Hematopoietic multipotent progenitor cell treated with erythropoietin and hydrocortisone succinate and interleukin-3 and kit ligand, for 6 days (in vitro differentiated cells): Measurements from ENCODE around the gene PHYHD1.
A peak's percentile ranks its signal among the peaks of the same experiment; 100 is the strongest.

Experiments
- DNase-seq: peaks from one replicate; pipeline ENCODE4 v3.0.0-alpha.2; 2015

PHYHD1 gene

DNA sequence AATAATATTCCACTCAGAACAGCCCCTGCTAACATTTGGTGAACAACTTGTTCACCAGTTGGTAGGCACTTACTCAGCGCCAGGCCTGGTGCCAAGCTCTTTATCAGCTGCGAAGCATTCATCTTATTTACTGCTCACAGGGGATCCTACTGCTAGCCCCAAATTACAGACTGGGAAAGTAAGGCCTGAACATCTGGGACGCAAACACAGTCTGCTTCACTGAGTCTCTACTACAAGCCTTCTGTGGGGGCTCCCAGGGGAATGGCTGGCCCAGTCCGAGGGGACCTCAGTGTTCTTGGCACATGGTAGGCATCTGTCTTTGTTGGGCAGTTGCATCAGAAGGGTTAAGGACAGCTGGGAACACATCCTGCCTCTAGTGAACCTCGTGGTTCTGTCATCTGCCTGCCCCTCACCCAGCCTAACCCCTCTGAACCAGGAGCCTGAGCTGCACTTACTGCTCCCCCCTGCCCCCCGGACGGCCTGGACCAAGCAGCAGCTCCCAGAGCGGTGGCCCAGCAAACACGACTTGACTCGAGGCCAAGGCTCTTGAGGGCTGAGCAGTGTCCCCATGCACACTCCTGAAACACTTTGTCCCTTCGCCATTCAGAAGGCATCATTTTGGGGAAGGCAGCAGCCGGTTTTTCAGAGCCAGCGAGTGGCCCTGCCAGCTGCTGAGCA is at the start of gene PHYHD1:
Gene PHYHD1, plus strand, starts transcription at position 602 of the 678 bp plus-strand sequence. CDS start 1,342 bp downstream, outside the sequence.
- DNase-seq: peak; percentile 94

DNA sequence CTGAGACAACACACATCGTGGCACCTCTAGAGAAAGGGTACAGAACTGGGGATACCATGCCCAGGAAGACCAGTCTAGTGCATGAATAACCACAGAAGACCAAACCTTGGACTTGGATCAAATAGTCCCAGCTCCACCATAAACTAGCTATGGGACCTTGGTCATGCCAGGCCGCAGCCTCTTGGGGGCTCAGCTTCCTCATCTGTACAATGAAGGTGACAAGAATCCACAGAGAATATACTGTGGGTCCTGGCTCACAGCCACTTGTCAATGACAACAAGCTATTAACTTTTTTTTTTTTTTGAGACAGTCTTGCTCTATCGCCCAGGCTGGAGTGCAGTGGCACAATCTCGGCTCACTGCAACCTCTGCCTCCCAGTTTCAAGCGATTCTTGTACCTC is 42.9 kb upstream of the PHYHD1 start:
- DNase-seq: peak; percentile 84

DNA sequence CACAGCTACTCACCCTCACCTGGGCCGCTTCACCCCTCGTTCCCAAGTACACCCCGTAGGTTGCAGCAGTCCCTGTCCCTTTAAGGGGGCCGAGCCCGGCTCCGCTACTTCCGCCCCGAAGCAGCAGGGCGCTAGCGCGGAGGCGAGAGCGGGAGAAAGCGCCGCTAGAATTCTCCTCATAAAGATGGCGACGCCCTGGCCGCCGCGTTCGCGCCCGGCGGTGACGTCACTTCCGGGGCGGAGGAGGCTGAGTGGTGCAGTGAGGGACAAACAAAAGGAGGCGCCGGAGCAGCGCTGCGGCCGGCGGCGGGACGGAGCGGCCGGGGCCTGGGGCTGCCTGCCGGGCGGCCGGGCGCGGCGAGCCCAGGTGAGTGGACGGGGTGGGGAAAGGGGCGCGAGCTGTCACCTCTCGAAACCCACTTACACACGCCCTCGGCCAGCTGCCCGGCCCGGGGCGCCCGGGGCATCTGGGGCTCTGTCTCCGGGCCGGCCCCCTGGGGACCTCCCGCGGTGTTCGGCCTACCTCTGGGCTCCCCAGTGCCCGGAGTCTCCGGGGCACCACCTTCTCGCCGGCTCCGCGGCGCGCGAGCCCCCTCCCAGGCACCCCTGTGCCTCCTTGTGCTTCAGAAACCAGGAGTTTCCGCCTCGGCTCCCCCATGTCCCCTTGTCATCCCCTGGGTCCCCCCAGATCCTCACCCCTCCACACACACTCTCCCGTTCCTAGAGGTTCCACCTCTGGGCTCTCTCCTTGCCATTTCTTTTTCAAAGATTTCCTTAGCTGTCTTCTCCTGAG is 38.7 kb upstream of the PHYHD1 start, which contains the start of the genes KYAT1 and LRRC8A:
Gene KYAT1, minus strand, starts transcription at position 67 of the 793 bp plus-strand sequence. CDS start 36,545 bp downstream, outside the sequence.
Gene LRRC8A, plus strand, starts transcription at position 250 of the 793 bp plus-strand sequence. CDS start 25,032 bp downstream, outside the sequence.
- peak; percentile 98 for DNase-seq

DNA sequence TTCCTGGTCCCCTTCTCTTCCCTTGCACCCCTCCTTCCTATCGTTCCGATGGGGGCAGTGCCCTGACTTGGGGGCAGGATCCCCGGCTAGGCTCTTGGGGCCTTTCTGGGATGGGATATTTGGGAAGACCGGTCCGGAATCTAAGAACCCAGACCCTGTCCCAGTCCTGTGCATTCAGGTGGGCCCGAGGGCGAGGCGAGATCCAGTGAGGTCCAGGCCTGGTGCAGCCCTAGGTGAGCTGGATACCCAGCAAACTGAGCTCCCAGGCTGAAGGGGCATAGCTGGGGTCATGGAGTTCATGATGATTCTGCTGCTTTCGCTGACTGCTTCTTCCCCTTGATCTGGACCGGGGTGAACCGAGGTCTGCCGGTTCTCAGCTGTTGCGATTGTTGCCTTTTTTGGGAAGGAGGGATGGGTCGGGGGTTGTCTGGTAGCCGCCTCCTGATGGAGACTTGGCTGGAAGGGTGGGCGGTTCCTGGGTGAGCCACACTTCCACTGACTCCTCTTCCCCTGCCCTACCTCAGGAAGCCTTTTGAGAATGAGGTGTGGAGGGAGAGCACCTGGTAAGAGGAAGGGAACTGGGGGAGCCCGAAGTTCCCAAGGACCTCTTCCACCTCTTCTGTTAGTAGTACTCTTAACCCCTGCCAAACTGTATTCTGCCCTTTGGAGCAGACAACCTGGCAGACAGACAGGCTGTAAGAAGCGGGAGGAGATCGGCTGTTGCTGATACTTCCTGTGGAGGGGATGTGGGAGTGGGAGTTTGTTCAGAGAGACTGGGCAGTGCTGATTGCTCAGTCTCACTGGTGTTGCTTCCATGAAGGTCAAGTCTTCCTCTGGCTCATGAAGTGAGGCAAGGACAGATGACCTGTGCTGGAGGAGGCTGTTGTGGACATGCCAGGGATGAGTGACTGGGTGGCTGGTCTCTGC is 37.8 kb upstream of the PHYHD1 start:
- DNase-seq: peak; percentile 39

DNA sequence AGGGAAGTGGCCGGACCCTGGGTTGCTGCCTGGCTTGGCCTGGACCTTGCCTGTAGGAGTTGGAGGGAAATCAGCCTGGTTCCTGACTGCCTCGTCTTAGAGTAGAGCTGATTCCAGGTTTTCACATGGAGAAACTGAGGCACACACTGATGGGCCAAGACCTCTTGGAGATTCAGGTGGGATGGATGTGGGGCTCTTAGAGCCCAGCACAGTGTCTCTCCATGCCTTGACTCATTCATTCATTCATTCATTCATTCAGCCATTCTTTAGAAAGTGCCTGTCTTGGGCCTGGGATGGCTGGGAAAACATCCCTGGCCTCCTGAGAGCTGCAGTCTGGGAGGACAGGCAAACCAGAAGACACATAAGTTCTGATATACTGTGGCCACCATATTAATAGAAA is 36.6 kb upstream of the PHYHD1 start:
- no peak for DNase-seq

DNA sequence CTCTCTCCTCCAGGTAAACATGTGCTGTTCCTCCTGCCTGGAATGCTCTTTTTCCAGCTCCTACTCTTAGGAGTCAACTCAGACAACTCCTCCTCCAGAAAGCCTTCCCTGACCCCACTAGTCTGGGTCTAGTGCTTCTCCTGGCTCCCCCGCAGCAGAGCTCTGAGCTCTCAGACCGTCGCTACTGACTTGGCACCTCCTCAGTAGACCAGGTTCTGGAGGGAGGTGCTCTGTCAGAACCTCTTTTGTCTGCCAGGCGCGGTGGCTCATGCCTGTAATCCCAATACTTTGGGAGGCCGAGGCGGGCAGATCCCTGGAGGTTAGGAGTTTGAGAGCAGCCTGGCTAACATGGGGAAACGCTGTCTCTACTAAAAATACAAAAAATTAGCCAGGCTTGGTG is 35.4 kb upstream of the PHYHD1 start:
- DNase-seq: no peak

DNA sequence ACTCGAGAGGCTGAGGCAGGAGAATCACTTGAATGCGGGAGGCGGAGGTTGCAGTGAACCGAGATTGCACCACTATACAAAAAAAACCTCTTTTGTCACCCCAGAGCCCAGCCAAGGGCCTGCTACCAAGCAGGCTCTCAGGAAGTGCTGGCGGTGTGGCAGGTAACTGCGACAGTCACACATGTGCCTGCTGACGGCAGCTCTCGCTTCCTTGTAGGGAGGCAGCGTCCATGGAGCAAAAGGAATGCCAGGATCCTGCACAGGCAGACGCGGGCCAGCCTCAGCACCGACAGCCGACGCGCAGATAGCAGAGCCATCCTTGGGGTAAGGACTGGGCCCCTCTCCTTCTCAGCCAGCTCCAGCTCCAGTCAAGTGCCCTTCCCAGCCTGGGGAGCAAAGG is 35.0 kb upstream of the PHYHD1 start:
- DNase-seq: no peak

DNA sequence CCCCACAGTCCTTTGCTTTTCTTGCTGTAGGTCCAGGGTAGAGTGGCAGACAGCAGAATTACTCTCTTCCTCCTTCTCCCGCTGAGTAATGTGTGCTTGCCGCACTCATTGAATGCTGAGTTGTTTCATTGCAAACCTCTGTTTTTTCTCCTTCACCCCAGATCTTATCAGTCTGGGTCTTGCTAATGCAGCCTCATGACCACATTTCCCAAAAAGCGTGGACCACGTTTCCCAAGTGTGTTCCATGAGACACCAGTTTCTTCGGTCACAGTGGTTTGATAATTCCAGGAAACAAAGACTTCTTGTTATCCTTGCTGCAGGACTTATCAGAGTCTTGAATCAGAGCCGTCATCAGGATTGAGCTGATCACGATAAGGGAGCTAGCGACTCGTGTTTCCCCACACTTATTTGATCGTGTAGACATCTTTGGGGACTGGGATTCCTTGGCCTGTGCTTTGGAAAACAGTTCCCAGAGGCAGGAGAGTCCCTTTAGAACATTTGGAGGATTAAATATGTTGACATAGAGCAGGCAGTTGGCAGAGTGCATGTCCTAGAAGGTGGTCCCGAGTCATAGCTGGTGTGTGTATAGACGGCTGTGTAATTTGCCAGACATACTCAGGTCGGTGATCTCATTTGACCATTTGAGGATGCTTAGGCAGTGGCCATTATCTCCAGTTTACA is 34.4 kb upstream of the PHYHD1 start:
- DNase-seq: peak; percentile 57

DNA sequence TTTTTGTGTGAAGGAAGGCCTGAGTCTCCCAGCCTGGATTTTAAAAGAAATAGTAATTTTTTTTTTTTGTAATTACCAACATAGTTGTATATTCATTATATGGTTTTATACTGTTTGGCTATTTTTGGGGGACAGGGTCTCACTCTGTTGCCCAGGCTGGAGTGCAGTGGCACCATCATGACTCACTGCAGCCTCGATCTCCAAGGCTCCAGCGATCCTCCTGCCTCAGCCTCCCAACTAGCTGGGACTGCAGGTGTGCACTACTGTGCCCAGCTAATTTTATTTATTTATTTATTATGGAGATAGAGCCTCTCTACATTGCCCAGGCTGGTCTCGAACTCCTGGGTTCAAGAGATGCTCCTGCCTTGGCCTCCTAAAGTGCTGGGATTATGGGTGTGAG is 33.7 kb upstream of the PHYHD1 start:
- no peak for DNase-seq

DNA sequence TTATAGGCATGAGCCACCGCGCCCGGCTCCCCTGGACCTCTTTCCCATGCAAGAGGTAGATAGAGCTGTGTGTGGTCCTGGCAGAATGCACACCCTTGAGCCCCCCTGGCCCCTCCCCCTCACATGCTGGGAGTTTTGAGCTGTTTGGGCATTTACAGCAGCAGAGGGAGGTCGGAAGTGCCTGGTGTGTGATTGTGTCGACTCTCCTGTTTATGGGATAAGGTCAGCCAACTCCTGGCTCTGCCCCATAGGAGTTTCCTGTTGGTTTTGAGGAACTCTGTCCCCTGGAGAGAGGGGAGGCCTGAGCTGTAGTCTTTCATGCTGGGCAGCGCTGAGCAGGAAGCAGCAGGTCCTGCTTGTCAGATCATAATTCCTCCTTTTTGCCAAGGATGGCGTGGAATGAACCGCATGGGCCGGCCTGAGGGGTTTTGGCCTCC is 32.9 kb upstream of the PHYHD1 start:
- DNase-seq: no peak

DNA sequence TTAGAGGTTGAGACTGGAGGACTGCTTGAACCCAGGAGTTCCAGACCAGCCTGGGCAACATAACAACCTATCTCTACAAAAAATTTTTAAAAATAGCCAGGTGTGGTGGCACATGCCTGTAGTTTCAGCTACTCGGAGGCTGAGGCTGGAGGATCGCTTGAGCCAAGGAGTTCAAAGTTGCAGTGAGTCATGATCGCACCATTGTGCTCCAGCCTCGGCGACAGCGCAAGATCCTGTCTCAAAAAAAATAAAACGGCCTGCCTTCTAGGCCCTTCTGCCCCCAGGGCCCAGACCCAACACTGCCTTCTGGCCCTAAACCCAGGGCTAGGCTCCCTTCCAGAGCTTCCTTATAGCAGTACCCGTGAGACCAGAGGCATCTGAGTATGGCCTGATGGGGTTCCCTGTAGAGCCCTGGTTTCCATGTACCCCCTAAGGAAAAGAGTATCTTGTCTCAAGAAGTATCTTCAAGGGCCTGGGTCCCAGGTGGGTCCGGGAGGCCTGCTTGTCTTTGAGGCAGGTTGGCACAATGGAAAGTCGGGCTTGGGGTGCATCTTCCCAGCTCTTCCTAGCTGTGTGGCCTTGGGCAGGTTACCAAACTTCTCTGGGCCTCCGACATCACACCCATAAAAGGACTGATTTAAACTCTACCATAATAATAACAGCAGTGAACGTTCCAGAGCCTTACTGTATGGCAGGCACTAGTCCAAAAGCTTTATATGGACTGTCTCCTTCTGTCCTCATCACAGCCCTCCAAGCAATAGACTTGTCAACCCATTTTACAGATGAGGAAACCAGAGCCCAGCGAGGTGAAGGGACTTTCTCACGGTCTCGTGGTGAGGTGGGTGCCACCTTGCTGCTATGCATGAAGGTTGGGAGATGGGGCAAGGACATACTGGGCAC is 29.2 kb upstream of the PHYHD1 start:
- no peak for DNase-seq

DNA sequence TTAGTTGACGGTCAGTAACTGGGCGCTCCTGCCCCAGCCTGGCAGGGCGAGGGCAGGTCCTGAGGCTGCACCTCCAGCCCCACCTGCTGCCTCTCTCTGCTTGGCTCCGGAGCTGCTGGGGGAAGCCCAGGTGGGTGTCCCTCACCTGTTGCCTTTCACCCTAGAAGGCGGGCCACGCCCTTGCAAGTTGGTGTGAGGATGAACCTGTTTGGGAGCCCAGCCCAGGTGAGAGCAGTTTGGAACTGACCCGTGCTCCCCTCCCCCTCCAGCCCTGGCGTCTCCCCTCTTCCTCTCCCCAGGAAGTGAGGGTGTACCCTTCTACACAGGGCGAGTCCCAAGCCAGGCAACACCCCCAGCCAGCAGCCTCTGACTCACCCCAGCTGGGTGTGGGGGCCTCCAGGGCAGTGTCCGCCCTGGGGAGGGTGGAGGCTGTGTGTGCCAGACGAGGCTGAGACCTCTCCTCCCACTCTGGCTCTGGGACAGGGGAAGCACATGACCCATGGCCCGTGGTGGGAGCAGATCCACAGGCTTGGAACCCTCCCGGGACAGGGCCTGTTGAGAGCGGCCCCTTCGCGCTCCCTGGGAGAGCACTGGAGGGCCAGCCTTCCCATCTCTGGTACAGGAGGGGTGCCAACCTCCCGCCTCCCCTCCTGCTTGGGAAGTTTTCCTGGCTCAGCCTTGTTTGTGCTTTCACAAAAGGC is 28.4 kb upstream of the PHYHD1 start:
- DNase-seq: peak; percentile 93

DNA sequence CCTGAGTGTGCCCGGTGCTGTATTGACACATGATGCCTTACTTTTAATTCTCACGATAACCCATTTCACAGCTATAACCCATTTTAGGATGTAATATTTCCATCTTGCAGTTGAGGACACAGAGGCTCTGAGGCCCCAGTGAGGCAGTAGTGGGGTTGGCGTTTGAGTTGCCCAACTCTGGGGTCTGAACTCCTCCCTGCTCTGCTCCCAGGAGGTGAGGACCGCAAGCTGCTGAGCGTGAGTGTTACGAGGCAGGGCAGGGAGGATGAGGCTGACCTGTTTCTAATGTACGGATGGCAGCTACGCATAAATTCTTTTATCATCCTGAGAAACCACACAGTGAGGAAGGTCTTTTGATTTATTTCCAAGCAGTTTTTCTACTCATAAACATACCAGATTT is 27.4 kb upstream of the PHYHD1 start:
- DNase-seq: no peak

DNA sequence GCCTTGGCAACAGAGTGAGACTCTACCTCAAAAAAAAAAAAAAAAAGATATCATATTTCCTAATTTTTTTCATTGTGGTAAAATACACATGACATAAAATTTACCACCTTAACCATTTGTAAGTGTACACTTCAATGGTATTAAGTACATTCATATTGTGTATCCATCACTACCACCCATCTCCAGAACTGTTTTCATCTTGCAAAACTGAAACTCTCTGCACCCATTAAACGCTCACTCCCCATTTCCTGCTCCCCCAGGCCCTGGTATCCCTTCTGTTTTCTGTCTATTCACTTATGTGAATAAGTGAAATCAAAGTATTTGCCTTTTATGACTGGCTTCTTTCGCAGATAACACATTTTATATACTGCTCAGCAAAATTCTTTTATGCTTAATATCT is 26.0 kb upstream of the PHYHD1 start:
- DNase-seq: no peak

DNA sequence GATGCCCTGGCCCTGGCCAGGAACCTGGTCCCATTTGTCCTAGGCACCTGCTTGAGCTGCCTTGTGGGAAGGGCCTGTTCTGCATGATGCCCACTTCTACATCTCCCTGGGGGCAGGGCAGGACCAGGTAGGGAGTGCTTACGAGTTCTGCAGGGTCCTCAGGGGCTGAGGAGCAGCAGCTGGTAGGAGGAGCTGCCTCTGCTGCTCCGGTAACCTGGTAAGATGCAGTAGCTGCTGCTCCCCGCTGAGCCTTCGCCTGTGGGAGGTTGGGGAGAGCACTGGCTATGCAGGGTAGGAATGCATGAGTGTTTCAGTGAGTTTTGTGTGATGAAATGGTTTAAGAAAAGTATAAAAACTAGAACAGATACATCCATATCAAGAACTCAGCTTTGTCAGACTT is 25.2 kb upstream of the PHYHD1 start:
- no peak for DNase-seq

DNA sequence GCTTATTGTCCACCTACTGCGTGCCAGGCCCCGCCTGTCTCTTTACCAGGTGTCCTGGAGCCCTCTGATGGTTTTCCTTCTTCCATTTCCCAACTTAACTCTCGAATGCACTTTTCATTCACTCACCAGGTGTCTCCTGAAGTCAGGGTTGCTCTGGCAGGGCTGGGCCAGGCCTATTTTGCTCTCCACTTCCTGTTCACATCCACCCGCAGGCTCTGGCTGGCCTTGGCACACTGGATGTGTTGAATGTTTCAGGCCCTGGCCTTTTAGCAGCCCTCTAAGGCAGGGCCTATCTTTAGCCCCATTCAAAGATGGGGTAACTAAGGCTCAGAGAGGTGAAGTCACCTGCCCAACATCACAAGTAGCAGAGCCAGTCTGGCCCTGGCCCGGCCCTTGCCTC is 22.4 kb upstream of the PHYHD1 start:
- no peak for DNase-seq

DNA sequence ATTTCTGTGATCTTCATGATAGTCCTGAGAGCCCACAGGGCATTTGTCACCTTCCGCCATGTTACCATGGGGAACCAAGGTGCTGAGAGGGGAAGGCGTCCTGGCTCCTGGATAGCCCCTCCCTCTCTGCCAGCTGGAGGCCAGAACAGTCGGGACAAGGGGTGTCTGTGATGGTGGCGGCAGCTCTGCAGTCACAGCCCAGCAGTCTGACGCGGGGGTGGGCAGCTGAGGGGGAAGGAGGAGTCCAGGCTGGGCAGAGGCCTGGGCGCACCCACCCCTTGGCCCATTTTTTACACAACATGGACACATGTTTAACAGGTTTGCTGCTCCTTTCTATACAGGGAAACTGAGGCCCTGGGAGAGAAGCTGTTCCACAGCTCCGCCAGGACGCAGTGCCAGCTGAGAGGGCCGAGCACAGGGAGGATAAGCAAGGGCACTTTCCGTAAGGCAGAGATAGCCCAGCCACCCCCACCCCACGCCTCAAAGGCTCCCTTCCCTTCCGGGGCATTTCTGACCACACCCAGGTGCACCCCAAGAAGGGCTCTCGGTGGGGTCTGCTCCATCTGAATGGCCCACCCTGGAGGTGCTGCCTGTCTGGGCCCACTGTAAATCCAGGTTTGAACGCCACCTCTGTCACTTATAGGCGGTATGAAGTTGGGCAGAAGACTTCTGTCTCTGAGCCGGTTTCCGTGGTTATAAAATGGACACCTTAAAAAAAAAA is 21.8 kb upstream of the PHYHD1 start:
- no peak for DNase-seq

DNA sequence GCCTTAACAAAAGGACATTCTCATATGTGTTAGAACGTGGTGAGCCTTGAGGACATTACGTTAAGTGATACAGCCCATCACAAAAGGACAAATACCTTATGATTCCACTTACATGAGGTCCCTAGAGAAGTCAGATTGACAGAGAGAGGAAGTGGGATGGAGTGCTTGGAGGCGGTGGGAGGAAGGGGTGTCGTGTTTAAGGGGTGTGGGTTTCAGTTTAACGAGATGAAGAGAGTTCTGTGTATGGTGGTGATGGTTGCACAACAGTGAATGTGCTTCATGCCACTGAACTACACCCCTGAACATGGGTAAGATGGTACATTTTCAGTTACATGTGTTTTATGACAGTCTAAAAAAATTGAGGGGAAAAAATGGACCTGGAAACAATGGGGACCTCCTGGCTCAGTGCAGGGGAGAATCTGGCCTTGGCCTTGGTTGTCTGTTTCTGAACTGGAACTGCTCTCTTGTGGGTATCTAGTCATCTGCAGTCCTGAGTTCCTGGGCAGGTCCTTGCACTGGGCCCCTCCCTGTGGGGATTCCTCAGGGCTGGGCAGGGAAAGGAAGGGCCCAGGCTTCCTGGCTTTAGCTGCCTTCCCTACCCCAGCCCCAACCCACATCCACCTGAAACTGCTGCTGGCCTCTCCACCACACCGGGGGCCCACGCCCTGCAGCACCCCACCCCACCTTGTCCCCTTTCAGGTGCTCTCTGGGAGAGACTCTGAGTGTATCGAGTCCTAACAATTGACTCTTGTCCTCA is 21.0 kb upstream of the PHYHD1 start:
- peak; percentile 66 for DNase-seq

DNA sequence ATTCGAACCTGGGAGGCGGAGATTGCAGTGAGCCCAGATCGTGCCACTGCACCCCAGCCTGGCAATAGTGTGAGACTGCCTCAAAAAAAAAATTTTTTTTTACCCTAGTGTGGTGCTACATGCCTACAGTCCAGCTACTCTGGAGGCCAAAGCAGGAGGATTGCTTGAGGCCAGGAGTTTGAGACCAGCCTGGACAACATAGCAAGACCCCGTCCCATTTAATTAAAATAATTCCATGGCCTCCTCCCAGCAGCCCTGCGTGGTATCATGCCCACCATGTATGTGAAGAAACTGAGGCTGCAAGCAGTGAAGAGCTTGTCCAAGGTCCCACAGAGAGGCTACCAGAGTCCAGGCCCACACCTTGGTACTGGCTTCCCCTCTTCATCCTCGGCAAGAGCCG is 19.4 kb upstream of the PHYHD1 start:
- DNase-seq: no peak
